DMS153 treated with DMSO at 0.1 percent for 48 hours (cell line): ENCODE results near the gene NOD1.
A peak's percentile ranks its signal among the peaks of the same experiment; 100 is the strongest.

Experiments
- DNase-seq: peaks from one replicate; lab custom pipeline; 2025; ENCODE audit not compliant: unreplicated experiment; lab: John Stamatoyannopoulos, UW

NOD1 gene

DNA sequence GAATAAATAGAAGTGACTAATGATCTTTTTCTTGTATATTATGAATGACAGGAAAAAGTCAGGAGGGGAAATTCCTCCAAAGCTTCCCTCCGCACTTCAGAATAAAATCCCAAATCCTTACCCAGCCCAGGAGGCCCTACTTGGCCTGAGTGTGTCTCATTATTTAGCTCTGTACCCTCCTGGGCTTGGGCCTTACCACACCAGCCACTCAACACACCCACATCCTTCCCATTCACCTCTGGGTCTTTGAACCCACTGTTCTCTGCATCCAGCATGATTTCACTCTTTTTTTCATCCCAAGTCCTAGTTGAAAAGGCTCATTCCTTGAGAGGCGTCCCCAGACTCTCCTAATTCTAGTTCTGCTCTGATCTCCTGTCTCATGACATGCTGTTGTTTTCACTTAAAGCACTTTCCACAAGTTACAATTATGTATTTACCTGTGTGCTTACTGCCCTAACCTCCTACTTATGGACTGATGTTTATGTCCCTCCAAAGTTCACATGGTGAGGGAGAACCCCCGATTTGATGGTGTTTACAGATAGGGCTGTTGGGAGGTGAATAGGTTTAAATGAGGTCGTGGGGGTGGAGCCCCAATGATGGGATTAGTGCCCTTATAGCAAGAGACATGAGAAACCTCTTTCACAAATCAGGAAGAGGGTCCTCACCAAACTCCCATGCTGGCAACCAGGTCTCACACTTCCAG, 6.4 kb downstream of the NOD1 start:
- no peak for DNase-seq

DNA sequence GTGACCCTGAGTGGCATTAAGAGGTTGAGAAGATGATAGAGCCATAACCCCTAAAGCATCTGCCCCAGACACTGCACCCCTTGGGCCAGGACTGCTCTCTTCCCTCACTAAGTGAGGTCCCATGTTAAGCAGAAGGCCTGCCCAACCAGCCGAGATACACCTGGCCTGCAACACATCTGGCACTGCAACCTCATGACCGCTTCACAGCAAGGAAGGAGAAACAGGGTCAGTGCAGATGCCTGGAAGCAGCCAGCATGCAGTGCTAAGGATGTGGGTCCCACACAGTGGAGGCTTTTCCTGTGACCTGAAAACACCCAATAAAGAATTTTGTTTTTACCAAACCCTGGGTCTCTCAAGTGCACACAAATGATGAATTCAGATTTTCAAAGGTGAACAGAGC, 7.4 kb downstream of the NOD1 start:
- DNase-seq, result no peak

DNA sequence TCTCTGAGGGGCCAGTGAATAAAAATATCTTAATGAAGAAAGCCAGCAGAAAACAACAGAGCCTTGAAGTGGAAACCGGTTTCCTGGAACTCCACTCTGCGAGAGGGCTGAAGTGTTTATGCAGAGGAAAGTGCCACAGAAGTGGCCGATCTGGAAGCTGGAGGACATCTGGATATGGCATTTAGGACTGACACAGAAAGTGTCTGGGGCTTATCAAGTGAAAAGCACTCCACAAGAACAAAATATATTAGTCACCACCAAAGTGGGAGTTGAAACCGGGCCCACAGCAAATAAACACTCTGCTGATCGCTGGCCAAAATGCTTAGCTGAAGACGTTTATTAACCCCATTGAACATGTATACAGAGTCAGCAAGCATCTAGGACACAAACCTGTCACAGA, 7.8 kb downstream of the NOD1 start:
- DNase-seq, result peak; percentile 85

DNA sequence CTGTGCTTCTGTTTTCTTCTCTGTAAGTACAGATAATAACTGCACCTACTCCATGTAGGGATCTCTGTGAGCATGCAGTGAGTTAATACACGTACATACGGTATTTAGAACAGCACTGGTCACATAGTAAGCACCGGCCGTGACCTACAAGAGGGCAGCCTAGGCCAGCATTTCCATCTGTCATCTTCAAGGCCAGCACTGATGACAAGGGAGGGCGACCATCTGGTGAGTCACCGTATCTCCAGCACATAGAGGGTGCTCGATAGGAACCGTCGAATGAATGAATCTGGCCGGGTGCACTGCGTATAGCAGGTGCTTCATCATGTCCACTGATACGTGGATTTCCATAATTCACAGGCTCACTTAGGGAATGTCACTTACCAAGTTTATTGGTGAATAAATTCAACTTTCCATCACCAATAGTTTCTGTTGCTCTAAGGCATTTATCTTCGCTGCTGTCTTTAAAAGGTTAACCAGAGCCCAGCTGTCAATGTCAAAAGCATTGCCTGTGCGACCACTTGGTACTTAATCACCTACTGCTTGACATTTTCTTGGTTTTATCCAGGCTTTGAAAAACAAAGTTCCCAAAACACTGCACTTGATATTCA, 8.3 kb downstream of the NOD1 start:
- DNase-seq, result peak; percentile 70

DNA sequence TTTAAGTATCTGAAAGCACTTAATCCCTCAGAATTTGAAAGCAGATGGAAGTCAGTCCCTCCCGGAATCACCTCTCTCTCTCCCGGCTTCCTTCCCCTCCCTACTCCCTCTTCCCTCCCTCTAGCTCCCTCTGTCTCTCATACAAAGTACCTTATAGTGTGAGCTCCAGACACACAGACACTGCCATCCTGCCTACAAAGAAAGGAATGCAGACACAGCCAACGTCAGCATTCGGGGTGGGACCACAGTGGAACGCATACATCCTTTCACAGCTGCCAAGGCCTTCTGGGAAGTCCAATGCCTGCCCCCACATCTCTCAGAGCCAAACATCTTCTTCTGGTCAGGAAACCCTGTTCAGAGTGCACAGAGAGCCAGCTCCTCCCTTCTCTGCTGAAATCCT, 9.3 kb downstream of the NOD1 start:
- peak; percentile 45 for DNase-seq

DNA sequence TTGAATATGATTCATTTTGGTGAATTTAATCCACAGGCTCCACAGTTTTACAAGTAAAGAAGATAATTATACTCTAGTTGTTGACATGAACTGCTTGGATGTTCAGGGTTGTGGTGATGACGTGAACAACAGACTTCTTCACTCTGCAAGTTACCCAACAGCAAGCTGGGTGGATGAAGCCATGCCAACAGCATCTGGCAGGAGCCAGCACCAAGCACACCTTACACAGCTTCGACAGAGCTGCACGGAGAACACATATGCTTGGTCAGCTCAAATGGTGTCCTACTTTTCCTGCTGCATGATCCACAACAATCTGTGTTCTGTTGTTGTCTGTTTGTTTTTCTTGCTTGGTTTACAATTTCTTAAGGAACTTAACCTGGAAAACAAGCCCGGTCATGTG, 9.8 kb downstream of the NOD1 start:
- no peak for DNase-seq

DNA sequence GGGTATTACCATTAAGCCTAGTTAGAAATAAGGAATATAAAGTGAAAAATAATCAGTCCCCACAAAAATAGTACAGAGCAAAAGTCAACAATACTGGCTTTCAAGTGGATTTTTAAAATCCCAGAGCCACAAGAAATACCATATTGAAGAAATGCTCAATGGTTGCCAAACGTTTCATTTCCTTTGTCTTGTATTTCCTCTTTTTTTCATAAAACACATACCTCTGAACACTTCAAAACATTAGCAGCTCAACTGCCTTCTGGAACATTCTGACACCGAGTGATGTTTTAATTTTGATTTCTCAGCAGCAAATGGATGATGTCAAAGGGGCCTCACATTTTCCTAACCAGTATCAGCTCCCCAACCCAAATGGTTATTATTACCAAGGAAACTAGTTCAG, 10.5 kb downstream of the NOD1 start:
- no peak for DNase-seq

DNA sequence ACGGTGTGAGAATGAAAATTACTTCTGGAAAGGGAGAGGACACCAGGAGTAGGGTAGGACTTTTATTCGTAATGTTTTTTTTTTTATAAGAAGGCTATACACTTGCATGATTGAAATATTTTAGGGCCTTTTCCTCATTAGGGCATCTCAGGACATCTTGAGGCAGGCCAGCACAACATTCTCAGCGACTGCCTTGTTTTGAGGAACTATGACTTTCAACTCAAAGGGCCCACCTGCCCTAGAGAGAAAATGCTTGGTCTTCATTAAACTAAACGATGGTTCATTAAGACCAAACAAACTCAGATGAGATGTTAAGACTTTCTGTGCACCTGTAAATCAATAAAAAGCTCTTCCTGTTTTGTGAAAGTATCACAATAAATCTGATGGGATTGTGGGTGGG, 11.3 kb downstream of the NOD1 start:
- no peak for DNase-seq

DNA sequence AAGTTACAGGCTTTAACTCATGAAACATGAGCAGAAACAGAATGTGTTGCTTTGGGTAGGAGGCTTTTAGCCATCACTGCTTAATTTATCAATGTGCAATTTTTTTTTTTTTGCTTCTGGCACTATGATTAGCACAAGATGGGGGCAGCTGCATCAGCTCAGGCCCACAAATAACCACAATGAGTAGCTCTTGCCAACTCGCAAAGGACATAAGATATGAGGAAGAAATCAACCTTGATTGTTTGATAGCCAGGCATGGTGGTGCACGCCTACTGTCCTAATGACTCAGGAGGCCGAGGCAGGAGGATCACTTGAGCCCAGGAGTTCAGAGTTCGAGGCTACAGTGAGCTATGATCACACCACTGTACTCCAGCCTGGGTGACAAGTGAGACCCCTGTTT, 12.3 kb downstream of the NOD1 start:
- DNase-seq, result no peak

DNA sequence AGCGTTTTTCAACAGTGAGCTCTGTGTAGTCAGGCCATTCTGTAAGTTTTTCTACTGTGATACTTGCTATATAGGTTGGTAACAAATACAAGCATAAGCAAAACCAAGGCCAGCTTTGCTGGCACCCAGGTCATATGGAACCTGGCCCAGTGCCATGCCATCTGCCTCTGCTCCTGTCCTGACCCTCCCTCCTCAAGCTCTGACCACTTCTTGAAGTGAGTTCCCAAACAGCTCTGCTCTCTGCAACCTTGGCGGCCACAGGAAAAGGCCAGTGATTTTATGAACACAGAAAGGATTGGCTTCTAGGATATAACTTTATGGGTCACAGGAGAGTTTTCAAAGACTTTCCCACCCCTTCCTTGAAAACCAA, 12.8 kb downstream of the NOD1 start:
- DNase-seq, result no peak

DNA sequence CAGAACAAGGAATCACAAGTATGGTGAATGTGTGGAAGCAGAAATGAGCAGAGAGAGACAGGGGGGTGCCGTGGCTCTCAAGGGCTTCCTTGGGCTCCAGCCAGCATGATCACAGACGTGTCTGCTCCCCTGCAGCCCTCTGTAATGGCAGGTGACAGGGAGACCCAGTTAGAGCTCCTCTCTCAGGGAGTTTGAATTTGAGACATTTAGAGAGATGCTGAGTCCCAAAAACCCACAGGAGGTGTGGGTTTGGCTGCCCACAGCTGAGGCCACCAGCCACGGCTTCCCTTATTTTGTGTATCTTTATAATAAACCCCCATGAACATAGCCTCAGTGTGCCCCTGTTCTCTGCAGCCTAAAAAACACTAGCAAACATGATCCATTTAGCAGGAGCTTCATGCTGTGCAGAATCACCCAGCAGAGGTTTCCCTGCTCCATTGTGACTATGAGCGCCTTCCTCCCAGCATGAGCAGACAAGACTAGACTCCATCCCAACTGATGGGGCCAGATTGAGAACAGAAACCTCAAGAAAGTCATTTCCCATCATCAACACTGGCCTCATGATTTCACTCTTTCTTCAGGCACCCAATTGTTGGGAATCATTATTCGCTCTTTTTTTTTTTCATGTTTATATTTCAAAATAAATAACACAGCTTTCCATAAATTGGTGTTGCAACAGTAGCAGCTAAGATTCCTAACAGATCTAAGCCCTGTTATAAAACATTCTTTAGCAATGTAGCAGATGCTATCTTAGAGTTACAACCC, 13.4 kb downstream of the NOD1 start:
- no peak for DNase-seq

DNA sequence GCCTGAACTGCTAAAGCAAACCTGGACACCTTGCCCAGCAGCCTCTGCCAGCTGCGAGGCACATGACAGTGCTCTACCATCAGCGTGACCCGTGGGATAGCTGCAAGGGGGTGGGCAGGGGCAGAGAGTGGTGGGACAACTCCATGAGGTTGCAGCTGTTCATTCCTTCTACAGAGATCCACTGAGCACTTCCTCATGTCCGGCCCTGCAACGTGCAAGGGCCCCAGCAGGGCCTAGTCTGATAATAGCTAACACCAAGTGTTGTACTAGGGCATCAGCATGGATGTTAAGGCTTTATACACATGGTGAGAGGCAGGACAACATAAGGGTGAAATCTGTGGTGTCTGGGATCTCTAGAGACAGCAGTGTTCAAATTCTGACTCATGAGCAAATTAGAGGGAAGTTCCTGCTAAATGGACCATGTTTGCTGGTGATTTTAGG, 14.3 kb downstream of the NOD1 start:
- DNase-seq, result no peak

DNA sequence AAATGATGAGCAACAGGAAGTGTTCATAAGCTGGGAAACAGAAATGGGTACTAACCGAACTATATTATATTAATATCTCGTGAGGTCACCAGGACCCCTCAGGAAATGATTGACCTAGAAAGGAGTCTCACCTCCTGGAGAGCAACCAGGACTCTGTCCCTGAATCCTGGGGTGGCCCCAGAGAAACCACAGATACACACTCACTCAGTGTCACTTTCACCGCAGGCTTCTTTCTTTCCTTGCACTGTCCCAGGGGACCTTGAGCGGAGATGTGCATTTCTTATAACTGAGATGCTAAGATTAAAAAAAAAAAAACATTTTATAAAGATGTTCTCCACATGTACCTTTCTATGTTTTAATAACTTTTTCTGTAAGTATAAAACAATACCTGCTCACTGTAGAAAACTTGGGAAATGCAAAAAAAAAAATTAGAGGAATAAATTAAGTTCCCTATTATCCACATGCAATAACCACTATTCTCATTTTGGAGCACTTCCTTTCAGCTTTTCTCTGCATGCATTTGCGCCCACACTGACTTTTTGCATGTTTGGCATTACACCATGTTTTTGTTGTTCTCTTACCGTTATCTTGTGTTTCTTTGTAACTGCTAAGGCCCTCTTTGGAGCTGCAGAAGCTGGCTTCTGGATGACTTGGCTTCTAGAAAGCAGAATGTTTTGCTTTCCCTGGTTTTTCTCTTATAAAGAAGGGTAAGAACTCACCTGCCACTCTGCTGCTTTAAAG, 15.0 kb downstream of the NOD1 start:
- no peak for DNase-seq

DNA sequence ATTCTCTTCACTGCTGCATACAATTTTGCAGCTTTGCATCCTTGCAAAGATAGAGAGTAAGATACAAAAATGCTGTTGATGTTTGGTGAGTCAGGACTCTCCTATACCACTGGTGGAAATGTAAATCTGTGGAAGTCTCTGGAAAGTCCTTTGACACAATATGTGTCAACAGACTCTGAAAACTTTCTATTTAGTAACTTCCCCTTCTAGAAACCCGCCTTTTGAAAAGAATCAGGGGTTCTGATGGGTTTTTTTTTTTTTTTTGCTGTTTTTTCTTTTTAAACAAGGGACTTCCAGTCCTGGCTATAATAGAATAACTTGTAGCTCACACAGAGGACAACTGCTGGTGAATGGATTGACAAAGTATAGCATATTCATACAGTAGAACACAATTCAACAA, 16.4 kb downstream of the NOD1 start:
- DNase-seq, result no peak

DNA sequence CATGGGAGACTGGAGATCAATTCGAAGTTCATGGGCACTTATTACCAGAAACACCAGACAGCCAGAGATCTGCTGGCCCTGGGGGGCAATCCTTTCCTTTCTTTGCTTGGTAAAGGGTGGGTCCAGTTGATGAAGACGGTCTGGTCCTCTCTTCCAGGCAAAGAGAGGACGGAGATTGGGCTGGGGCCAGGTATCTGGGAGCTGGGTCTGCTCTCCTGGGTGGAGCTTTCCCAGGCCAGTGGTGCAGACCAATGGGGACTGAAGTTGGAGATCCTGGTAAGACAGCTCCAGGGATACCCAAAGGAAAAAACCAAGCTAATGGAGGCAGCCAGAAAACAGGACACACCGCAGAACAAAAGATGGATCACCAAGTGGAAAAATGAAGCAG, 18.3 kb downstream of the NOD1 start:
- DNase-seq, result no peak

DNA sequence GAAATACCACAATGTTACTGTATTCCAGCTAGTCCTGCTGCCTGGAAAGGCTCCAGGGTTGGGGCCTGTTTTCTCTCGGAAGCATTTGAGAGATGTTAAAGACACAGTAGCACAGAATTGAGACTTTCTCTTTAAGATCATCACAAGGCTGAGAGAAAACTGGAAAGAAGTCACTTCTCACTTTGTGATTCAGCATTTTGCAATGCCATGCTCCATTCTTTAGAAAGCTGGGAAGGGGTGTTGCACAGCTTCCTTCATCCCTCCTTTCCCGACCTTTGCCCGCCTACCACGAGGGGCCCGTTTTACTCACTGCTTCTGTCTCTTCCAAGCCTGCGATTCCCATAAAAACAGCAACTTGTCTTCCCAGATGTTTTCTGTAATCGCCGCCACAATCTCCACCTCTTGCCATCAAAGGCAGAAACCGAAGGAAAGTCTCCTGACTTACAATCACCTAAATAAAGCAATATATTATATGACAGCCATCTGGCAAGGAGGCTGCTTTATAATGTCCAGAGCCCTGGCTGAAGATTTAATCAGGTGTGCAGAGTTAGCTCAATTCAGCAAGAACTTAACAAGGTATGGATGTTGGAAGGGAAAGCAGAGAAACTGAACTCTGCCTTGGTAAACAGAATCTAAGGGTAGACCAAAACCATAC, 18.9 kb downstream of the NOD1 start:
- DNase-seq, result no peak

DNA sequence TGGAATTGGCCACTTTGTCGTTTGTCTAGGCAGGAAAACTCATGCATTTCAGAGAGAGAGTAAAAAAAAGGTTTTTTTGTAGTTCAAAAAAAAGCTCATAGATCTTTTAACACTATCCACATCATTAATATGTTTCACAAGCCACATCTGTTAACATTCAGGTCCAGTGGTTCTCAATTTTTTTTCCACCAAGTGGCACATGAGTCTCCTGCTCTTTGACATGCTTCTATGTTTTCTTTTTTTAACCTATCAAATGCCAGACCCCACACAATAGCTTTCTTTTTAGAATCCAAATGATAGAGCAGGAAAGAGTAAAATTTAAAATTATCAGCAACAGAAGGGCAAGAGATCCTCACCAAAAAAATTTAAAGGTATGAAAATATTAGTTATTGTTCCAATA, 20.3 kb downstream of the NOD1 start:
- DNase-seq, result no peak

DNA sequence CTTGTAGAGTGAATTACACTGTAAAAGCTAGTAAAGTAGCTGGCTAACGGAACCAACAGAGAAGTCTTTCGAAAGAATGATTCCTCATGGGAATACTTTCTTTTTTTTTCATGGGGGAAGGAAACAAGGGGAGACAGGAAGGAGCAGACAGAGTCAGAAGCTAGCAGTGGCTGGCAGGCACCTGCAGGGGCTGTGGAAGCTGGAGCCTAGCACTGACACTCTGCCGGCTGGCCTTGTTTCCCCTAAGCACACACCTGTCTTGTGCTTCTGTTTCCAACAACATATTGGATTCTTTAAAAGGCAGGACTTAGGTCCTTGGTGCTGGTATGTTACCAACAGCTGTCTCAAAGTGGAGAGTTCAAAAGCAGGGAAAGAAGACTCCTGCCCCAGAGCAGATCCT, 24.7 kb downstream of the NOD1 start:
- DNase-seq, result no peak

DNA sequence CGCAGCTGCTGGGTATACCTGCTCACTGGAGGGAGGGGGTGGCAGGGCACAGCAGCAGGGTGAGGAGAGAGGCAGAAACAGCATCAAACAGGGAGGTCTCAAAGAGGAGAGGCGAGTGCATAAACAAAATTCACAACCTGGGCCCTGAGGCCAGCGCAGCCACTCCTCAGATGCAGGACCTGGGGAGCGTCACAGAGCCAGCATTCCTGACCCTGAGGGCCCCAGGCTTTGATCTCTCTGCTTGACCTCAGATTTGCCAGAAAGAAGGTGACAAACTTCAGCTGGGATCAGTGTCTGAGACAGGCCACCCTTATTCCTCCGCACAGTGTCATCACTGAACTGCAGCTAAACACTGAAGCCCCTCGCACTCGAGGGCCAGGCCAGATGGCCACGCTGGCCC, 25.6 kb downstream of the NOD1 start:
- DNase-seq, result no peak

DNA sequence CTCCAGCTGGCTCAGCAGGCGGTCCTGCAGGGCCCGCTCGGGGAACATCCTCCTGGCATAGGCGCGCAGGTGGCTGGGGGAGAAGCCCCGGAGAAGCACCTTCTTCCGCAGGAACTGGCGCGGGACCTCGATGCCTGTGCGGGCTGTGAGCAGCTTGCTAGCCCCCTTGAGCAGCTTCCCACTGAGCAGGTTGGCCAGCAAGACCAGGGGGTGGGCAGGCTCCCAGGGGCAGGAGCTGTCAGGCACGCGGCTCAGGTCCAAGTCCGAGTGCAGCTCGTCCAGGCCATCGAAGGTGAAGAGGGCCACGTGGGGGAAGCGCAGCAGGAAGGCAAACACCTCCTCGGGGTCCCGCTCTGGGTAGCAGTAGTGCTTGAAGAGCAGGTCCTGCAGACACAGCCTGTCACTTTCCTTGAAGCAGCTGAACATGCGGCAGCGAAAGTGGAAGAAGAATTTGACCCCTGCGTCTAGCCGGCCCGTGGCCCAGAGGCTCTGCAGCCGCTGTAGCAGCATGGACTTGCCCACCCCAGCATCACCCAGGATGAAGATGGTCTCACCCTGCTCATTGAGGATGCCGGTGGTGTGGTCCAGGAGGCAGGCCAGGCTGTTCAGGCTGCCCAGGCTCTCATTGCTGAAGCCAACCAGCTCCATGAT, 26.2 kb downstream of the NOD1 start:
- no peak for DNase-seq
